ENCODE results near the gene SLC9A1. TPM values are rescaled to one million over a fixed set of nuclear protein-coding genes. Genes with fewer than 3 reads are reported as not detected.

The SLC9A1 gene
- total RNA-seq, 6 donors from 2014 or later, result 18.1 to 51.4 (median 31.5) TPM

DNA sequence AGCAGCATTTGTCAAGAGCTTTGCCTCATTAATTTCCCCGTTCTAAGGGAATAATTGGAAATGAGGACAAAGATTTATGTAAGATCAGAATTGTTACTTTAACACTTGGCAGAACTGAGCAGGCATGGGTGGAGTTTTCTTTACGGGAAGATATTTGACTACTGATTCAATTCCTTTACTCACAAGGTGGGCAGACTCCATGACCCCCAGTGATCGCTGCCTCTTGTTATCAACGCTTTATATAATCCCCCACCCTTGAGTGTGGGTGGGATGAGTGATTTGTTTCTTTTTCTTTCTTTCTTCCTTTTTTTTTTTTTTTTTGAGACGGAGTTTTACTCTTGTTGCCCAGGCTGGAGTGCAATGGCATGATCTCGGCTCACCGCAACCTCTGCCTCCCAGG lies 77.0 kb downstream of the SLC9A1 start:
- Histone ChIP-seq H3K27me3 (no peaks in the 10 kb centered on the region), H3K4me1 (no peaks in the 10 kb centered on the region), H3K9me3 (no peaks in the 10 kb centered on the region), H3K27ac (no peak overlapping the region), H3K4me3 (no peak overlapping the region), H3K36me3 (no peaks in the 10 kb centered on the region)
- TF ChIP-seq, protein P1, sequence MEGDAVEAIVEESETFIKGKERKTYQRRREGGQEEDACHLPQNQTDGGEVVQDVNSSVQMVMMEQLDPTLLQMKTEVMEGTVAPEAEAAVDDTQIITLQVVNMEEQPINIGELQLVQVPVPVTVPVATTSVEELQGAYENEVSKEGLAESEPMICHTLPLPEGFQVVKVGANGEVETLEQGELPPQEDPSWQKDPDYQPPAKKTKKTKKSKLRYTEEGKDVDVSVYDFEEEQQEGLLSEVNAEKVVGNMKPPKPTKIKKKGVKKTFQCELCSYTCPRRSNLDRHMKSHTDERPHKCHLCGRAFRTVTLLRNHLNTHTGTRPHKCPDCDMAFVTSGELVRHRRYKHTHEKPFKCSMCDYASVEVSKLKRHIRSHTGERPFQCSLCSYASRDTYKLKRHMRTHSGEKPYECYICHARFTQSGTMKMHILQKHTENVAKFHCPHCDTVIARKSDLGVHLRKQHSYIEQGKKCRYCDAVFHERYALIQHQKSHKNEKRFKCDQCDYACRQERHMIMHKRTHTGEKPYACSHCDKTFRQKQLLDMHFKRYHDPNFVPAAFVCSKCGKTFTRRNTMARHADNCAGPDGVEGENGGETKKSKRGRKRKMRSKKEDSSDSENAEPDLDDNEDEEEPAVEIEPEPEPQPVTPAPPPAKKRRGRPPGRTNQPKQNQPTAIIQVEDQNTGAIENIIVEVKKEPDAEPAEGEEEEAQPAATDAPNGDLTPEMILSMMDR (IDR thresholded peaks at IDR 0.05), result no peak
- TF ChIP-seq POLR2A (IDR thresholded peaks at IDR 0.05), result no peak
- no peak for TF ChIP-seq POLR2AphosphoS5 (IDR thresholded peaks at IDR 0.05)
- TF ChIP-seq EP300 (IDR thresholded peaks at IDR 0.05), result no peak
- ATAC-seq (ENCODE audit: low FRiP score in 2 of 2), result no peak
- WGBS, 2 donors, result 54 to 61% methylated on average over 7 of the region's 7 CpGs
- DNase-seq, result no peak

DNA sequence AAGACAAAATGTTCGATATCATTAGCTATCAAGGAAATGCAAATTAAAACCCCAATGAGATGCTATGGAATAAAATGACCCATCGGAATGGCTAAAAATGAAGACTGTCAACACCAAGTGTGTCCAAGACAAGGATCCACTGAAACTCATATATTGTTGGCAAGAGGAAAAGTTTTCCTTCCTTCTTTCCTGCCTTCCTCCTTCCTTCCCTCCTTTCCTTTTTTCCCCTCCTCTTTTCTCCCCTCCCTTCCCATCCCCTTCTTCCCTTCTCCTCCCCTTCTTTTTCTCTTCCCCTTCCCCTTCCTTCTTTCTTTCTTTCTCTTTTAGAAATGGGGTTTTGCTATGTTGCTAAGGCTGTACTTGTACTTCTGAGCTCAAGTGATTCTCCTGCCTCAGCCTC lies 78.1 kb downstream of the SLC9A1 start:
- 92 to 97% methylated on average over 2 of the region's 2 CpGs for WGBS, 2 donors
- H3K9me3 ChIP-seq, result no peaks in the 10 kb centered on the region
- no peak overlapping the region for H3K4me3 ChIP-seq
- TF ChIP-seq POLR2AphosphoS5 (IDR thresholded peaks at IDR 0.05) (no peak), EP300 (IDR thresholded peaks at IDR 0.05) (no peak), POLR2A (IDR thresholded peaks at IDR 0.05) (no peak)
- TF ChIP-seq, protein P1 (IDR thresholded peaks at IDR 0.05), result no peak
- no peaks in the 10 kb centered on the region for H3K36me3 ChIP-seq
- no peaks in the 10 kb centered on the region for H3K27me3 ChIP-seq
- H3K27ac ChIP-seq, result no peak overlapping the region
- DNase-seq (no peak), ATAC-seq (ENCODE audit: low FRiP score in 2 of 2) (no peak)
- no peaks in the 10 kb centered on the region for H3K4me1 ChIP-seq

DNA sequence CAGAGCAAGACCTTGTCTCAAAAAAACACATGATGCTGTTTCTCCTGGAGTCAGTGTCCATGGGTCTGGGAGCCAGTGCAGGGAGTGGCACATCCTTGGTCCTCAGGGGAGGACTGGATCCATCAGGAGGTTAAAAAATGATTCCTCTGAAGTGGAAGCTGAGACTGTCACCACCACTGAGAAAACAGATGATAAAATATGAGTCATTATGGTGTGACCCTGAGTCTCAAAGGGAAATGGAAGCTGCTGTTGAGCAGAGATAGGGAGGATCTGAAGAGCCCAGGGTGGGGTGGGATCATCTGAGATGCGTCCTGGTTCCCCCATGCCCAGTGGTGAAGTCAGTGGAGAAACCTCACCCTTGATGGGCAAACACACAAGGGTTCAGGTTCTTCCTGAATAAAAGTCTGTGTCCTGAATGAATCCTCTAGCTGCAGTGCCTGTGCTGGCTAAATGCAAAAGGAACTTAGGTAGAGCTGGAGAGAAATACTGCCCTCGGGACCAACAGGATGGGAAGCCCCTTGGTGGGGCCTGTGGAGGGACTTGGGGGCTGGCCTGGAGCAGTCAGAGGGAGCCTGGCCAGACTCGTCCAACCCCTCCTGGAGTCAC lies 80.6 kb downstream of the SLC9A1 start:
- ATAC-seq (ENCODE audit: low FRiP score in 2 of 2), result peak; percentile 31 to 46
- Histone ChIP-seq H3K4me1 (no peaks in the 10 kb centered on the region), H3K4me3 (no peak overlapping the region), H3K27ac (no peak overlapping the region), H3K9me3 (no peaks in the 10 kb centered on the region), H3K36me3 (no peaks in the 10 kb centered on the region), H3K27me3 (no peaks in the 10 kb centered on the region)
- 49 to 71% methylated on average over 3 of the region's 3 CpGs for WGBS, 2 donors
- TF ChIP-seq POLR2A (IDR thresholded peaks at IDR 0.05), result no peak
- TF ChIP-seq, protein P1 (IDR thresholded peaks at IDR 0.05), result no peak
- no peak for TF ChIP-seq POLR2AphosphoS5 (IDR thresholded peaks at IDR 0.05)
- no peak for TF ChIP-seq EP300 (IDR thresholded peaks at IDR 0.05)
- no peak for DNase-seq

DNA sequence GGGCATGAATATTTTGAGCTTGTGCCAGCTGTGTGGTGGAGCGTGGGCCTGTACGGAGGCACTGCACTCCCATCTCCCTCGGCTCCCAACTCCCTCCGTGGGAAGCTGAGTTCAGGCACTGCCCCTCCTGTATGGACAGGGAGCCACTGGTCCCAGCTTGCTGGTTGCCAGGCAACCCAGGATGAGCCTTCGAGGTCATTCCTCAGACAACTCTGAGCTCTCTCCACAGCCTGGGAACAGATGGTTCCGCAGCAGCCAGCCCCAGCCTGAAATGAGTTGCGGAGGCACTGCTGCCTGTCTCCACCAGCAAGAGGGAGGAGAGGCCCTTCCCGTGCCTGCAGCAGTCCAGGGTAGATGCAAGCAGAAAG lies 83.9 kb downstream of the SLC9A1 start:
- DNase-seq, result no peak
- peak in 1 of 2 donors; percentile 41 for ATAC-seq (ENCODE audit: low FRiP score in 2 of 2)

More for the DNA sequence above, 83.9 kb downstream of the SLC9A1 start:
- Histone ChIP-seq H3K27me3 (no peaks in the 10 kb centered on the region), H3K9me3 (no peaks in the 10 kb centered on the region), H3K4me1 (no peaks in the 10 kb centered on the region), H3K36me3 (no peaks in the 10 kb centered on the region), H3K27ac (no peak overlapping the region), H3K4me3 (no peak overlapping the region)
- 62% methylated on average over 8 of the region's 8 CpGs; no CpG with 5 or more reads in 1 of the 2 donors for WGBS, 2 donors
- TF ChIP-seq EP300 (IDR thresholded peaks at IDR 0.05) (no peak), POLR2AphosphoS5 (IDR thresholded peaks at IDR 0.05) (no peak), POLR2A (IDR thresholded peaks at IDR 0.05) (no peak)
- TF ChIP-seq, protein P1 (IDR thresholded peaks at IDR 0.05), result no peak

All from upper lobe of left lung (tissue), 6 donors.